ENCODE measurements around the gene SLC41A2.
A peak's percentile ranks its signal among the peaks of the same experiment; 100 is the strongest.
"Not testable (repeated sequence)": the region's sequence is repeated elsewhere in the genome, so short reads cannot be mapped to it uniquely, and the experiment has no call there.

Gene SLC41A2

DNA sequence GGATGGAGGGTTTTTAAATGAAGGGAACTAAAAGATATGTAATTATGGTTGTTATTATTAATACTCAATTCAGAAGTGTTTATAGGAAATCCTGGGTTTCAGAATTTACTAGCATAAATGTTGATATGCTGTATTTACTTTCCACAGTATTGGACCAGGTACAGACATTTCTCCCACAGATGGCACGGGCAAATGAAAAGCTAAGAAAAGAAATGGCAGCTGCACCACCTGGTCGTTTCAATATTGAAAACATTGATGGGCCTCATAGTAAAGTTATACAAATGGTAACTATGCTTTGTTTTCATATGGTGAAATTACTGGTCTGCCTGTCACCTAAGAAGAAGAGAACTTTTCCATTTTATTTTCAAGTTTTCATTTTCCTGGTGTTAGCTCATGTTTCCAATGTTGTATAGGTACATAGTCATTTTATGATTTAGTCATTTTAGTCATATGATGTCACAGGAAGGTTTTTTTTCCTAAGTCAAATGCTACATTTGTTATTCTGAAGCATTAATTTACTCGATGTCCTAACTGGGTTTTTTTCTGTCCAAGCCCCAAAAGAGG, 33.6 kb upstream of the SLC41A2 start:
- in situ Hi-C loops (cut with HindIII; ENCODE audit: low sequenced_read_pairs): no loop called here
- DNase-seq (ENCODE audit: low read depth): no peak

GRCh38 chr12:104990950-104991349, 32.9 kb upstream of the SLC41A2 start:
- no peak overlapping the region for H3K4me3 ChIP-seq (ENCODE audit: low read depth, low read length)
- DNase-seq (ENCODE audit: low read depth): no peak
- in situ Hi-C loops (cut with HindIII; ENCODE audit: low sequenced_read_pairs): no loop called here
- TF ChIP-seq CTCF (IDR thresholded peaks at IDR 0.05; ENCODE audit: low read depth, low read length, missing control alignments): no peak

More for the DNA sequence above, 33.6 kb upstream of the SLC41A2 start:
- no peak overlapping the region for H3K4me3 ChIP-seq (ENCODE audit: low read depth, low read length)
- TF ChIP-seq CTCF (IDR thresholded peaks at IDR 0.05; ENCODE audit: low read depth, low read length, missing control alignments): no peak

GRCh38 chr12:104986022-104986941, 28.2 kb upstream of the SLC41A2 start, which contains the start of gene NOPCHAP1:
Gene NOPCHAP1, plus strand, starts transcription at chr12:104986316. Its CDS starts 37 bp downstream, at chr12:104986353.
- TF ChIP-seq CTCF (IDR thresholded peaks at IDR 0.05; ENCODE audit: low read depth, low read length, missing control alignments): no peak
- in situ Hi-C loops (cut with HindIII; ENCODE audit: low sequenced_read_pairs): no loop called here
- peak within 1 kb of the TSS; percentile 85 for H3K4me3 ChIP-seq (ENCODE audit: low read depth, low read length)
- DNase-seq (ENCODE audit: low read depth): peak; percentile 52

GRCh38 chr12:104985206-104985605, 27.1 kb upstream of the SLC41A2 start:
- DNase-seq (ENCODE audit: low read depth): no peak
- H3K4me3 ChIP-seq (ENCODE audit: low read depth, low read length): no peak overlapping the region
- in situ Hi-C loops (cut with HindIII; ENCODE audit: low sequenced_read_pairs): no loop called here
- TF ChIP-seq CTCF (IDR thresholded peaks at IDR 0.05; ENCODE audit: low read depth, low read length, missing control alignments): no peak

GRCh38 chr12:104977688-104978087, 19.6 kb upstream of the SLC41A2 start:
- DNase-seq (ENCODE audit: low read depth); H3K4me3 ChIP-seq (ENCODE audit: low read depth, low read length); in situ Hi-C loops (cut with HindIII; ENCODE audit: low sequenced_read_pairs): not testable (repeated sequence)

DNA sequence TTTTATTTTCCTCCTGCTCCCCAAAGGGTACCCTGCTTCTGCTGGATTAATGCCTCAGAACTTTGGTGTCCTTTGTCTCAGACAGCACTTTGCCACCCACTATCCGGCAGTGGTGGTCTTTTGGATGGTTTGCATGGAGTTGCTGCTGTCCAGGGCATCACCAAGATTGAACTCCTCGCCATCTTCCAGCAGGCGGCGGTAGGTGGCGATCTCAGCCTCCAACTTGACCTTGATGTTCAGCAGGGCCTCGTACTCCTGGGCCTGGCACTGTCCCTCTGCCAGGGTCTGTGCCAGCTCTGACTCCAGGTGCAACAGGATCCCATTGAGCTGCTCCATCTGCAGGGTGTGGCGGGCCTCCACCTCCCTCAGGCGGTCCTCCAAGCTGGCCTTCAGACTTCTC, 18.6 kb upstream of the SLC41A2 start:
- H3K4me3 ChIP-seq (ENCODE audit: low read depth, low read length): no peak overlapping the region
- no peak for TF ChIP-seq CTCF (IDR thresholded peaks at IDR 0.05; ENCODE audit: low read depth, low read length, missing control alignments)
- in situ Hi-C loops (cut with HindIII; ENCODE audit: low sequenced_read_pairs): no loop called here
- no peak for DNase-seq (ENCODE audit: low read depth)

Data from astrocyte of the cerebellum (primary cell).